Measurements from ENCODE around the gene PEX1.
"Not testable (repeated sequence)": the region's sequence is repeated elsewhere in the genome, so short reads cannot be mapped to it uniquely, and the experiment has no call there.

PEX1 gene

GRCh38 chr7:92475851-92476590 lies 52.3 kb downstream of the PEX1 start:
- not testable (repeated sequence) for H3K79me1 ChIP-seq (ENCODE audit: low read depth, low read length); H4K91ac ChIP-seq (ENCODE audit: low read depth, low read length, poor library complexity); H3K23ac ChIP-seq (ENCODE audit: low read depth, low read length, poor library complexity); H3K27me3 ChIP-seq (ENCODE audit: control insufficient read depth in 3 of 3, insufficient read depth in 3 of 3, low read depth in 1 of 3, low read length in 3 of 3); H3K18ac ChIP-seq (ENCODE audit: low read length); H4K8ac ChIP-seq (ENCODE audit: low read depth, low read length); H2BK5ac ChIP-seq (ENCODE audit: low read length); H3K4me2 ChIP-seq (ENCODE audit: insufficient read depth, low read length, poor library complexity, severe bottlenecking); H2BK12ac ChIP-seq (ENCODE audit: low read length); H3K4ac ChIP-seq (ENCODE audit: low read length); H2AFZ ChIP-seq (ENCODE audit: low read length); H3K36me3 ChIP-seq (replicated peaks in 1 of 2; ENCODE audit: control insufficient read depth in 2 of 2, insufficient read depth in 2 of 2, low read length in 2 of 2); H3K27ac ChIP-seq (replicated peaks; ENCODE audit: low read length); H2AK5ac ChIP-seq (ENCODE audit: low read depth, low read length); H2BK120ac ChIP-seq (ENCODE audit: low read depth, low read length); H3K4me3 ChIP-seq (ENCODE audit: low read length in 2 of 2); H3K9me3 ChIP-seq (replicated peaks in 1 of 2; ENCODE audit: control insufficient read depth in 2 of 2, insufficient read depth in 1 of 2, low read depth in 1 of 2, low read length in 2 of 2); H3K4me1 ChIP-seq (ENCODE audit: control insufficient read depth in 2 of 2, insufficient read depth in 1 of 2, low read depth in 1 of 2, low read length in 2 of 2); DNase-seq (ENCODE audit: low spot score); H3K9ac ChIP-seq (ENCODE audit: low read depth, low read length, poor library complexity); H3K14ac ChIP-seq (ENCODE audit: low read length); H2BK15ac ChIP-seq (ENCODE audit: low read length)
- WGBS, 2 donors (ENCODE audit: extremely low coverage in 2 of 2, insufficient read length in 2 of 2, insufficient replicate concordance in 1 of 2): no CpG with 5 or more reads among the region's 11 CpGs

DNA sequence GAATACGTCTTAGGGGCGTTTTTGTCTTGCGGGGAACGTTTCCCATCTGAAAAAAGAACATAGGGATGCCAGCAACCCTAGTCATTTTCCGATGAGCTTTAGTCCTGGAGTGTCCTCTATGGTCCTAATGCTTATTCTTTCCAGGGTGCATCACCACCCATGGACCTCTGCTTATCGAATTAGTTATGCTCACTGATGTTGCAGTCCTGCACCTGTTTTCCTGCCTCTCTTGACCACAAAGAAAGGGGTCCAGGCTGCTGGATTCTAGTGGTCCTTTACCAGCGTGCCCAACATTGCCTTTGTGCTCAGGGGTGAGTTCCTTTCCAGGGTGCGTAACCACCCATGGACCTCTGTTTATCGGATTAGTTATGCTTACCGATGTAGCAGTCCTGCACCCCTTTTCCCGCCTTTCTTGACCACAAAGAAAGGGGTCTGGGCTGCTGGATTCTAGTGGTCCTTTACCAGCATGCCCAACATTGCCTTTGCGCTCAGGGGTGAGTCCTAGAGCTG lies 53.0 kb downstream of the PEX1 start:
- not testable (repeated sequence) for H3K4me1 ChIP-seq (ENCODE audit: control insufficient read depth in 2 of 2, insufficient read depth in 1 of 2, low read depth in 1 of 2, low read length in 2 of 2); H3K23ac ChIP-seq (ENCODE audit: low read depth, low read length, poor library complexity); H3K27me3 ChIP-seq (ENCODE audit: control insufficient read depth in 3 of 3, insufficient read depth in 3 of 3, low read depth in 1 of 3, low read length in 3 of 3); H3K4me2 ChIP-seq (ENCODE audit: insufficient read depth, low read length, poor library complexity, severe bottlenecking); H2BK5ac ChIP-seq (ENCODE audit: low read length); H3K14ac ChIP-seq (ENCODE audit: low read length); H2BK12ac ChIP-seq (ENCODE audit: low read length); H3K36me3 ChIP-seq (replicated peaks in 1 of 2; ENCODE audit: control insufficient read depth in 2 of 2, insufficient read depth in 2 of 2, low read length in 2 of 2); H2AK5ac ChIP-seq (ENCODE audit: low read depth, low read length); H2BK120ac ChIP-seq (ENCODE audit: low read depth, low read length); H3K9me3 ChIP-seq (replicated peaks in 1 of 2; ENCODE audit: control insufficient read depth in 2 of 2, insufficient read depth in 1 of 2, low read depth in 1 of 2, low read length in 2 of 2); H3K18ac ChIP-seq (ENCODE audit: low read length); H4K8ac ChIP-seq (ENCODE audit: low read depth, low read length); H4K91ac ChIP-seq (ENCODE audit: low read depth, low read length, poor library complexity); H3K79me1 ChIP-seq (ENCODE audit: low read depth, low read length); H3K4ac ChIP-seq (ENCODE audit: low read length); H3K9ac ChIP-seq (ENCODE audit: low read depth, low read length, poor library complexity); H2BK15ac ChIP-seq (ENCODE audit: low read length); DNase-seq (ENCODE audit: low spot score); H3K4me3 ChIP-seq (ENCODE audit: low read length in 2 of 2); H3K27ac ChIP-seq (replicated peaks; ENCODE audit: low read length); H2AFZ ChIP-seq (ENCODE audit: low read length)
- WGBS, 2 donors (ENCODE audit: extremely low coverage in 2 of 2, insufficient read length in 2 of 2, insufficient replicate concordance in 1 of 2): no CpG with 5 or more reads among the region's 12 CpGs

DNA sequence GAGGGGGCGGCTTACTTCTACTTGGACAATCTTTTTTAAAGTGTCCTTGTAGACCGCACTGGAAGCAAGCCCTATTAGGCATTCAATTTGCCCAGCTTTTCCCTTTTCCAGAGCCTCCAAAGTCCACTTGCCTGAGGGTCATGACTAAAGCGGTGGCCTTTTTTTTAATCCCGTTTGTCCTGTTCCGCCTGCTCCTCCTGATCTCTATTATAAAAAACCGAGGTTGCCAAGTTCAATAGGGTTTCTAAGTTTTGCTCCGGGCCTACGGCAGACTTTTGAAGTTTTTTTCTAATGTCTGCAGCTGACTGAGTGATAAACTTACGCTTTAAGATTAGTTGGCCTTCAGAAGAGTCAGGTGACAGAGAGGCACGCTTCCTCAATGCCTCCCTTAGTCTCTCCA lies 54.3 kb downstream of the PEX1 start:
- H3K79me1 ChIP-seq (ENCODE audit: low read depth, low read length); H3K4me2 ChIP-seq (ENCODE audit: insufficient read depth, low read length, poor library complexity, severe bottlenecking); H3K27ac ChIP-seq (replicated peaks; ENCODE audit: low read length); H3K23ac ChIP-seq (ENCODE audit: low read depth, low read length, poor library complexity); H2BK12ac ChIP-seq (ENCODE audit: low read length); H3K36me3 ChIP-seq (replicated peaks in 1 of 2; ENCODE audit: control insufficient read depth in 2 of 2, insufficient read depth in 2 of 2, low read length in 2 of 2); H2BK5ac ChIP-seq (ENCODE audit: low read length); H3K27me3 ChIP-seq (ENCODE audit: control insufficient read depth in 3 of 3, insufficient read depth in 3 of 3, low read depth in 1 of 3, low read length in 3 of 3); H3K9me3 ChIP-seq (replicated peaks in 1 of 2; ENCODE audit: control insufficient read depth in 2 of 2, insufficient read depth in 1 of 2, low read depth in 1 of 2, low read length in 2 of 2); H3K9ac ChIP-seq (ENCODE audit: low read depth, low read length, poor library complexity); H3K4me3 ChIP-seq (ENCODE audit: low read length in 2 of 2); H4K91ac ChIP-seq (ENCODE audit: low read depth, low read length, poor library complexity); H4K8ac ChIP-seq (ENCODE audit: low read depth, low read length); H3K14ac ChIP-seq (ENCODE audit: low read length); H2BK120ac ChIP-seq (ENCODE audit: low read depth, low read length); H3K4ac ChIP-seq (ENCODE audit: low read length); H2AFZ ChIP-seq (ENCODE audit: low read length); H3K4me1 ChIP-seq (ENCODE audit: control insufficient read depth in 2 of 2, insufficient read depth in 1 of 2, low read depth in 1 of 2, low read length in 2 of 2); H2AK5ac ChIP-seq (ENCODE audit: low read depth, low read length); H3K18ac ChIP-seq (ENCODE audit: low read length); DNase-seq (ENCODE audit: low spot score); H2BK15ac ChIP-seq (ENCODE audit: low read length): not testable (repeated sequence)
- WGBS, 2 donors (ENCODE audit: extremely low coverage in 2 of 2, insufficient read length in 2 of 2, insufficient replicate concordance in 1 of 2): no CpG with 5 or more reads among the region's 10 CpGs

DNA sequence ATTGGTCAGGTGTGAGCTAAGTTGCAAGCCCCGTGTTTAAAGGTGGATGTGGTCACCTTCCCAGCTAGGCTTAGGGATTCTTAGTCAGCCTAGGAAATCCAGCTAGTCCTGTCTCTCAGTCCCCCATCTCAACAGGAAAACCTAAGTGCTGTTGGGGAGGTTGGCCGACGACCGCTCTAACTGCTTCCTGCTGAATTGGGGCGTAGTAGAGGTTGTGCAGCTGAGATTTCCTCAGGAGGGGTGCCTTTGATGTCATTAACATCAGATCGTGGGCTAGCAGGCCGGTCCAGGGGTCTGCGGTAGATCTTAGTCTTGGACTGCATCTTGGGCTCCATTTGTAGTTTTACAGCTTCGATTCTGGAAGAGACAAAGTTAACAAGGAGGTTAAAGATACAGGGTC lies 59.7 kb downstream of the PEX1 start:
- not testable (repeated sequence) for H3K4me1 ChIP-seq (ENCODE audit: control insufficient read depth in 2 of 2, insufficient read depth in 1 of 2, low read depth in 1 of 2, low read length in 2 of 2); H2BK12ac ChIP-seq (ENCODE audit: low read length)

More for the DNA sequence above, 59.7 kb downstream of the PEX1 start:
- not testable (repeated sequence) for H3K27ac ChIP-seq (replicated peaks; ENCODE audit: low read length); H3K36me3 ChIP-seq (replicated peaks in 1 of 2; ENCODE audit: control insufficient read depth in 2 of 2, insufficient read depth in 2 of 2, low read length in 2 of 2); H3K27me3 ChIP-seq (ENCODE audit: control insufficient read depth in 3 of 3, insufficient read depth in 3 of 3, low read depth in 1 of 3, low read length in 3 of 3); H2BK5ac ChIP-seq (ENCODE audit: low read length); H3K18ac ChIP-seq (ENCODE audit: low read length); H3K4me3 ChIP-seq (ENCODE audit: low read length in 2 of 2); H3K4ac ChIP-seq (ENCODE audit: low read length); H3K79me1 ChIP-seq (ENCODE audit: low read depth, low read length); H2AFZ ChIP-seq (ENCODE audit: low read length); H2BK120ac ChIP-seq (ENCODE audit: low read depth, low read length); H4K91ac ChIP-seq (ENCODE audit: low read depth, low read length, poor library complexity); H2AK5ac ChIP-seq (ENCODE audit: low read depth, low read length); H3K9me3 ChIP-seq (replicated peaks in 1 of 2; ENCODE audit: control insufficient read depth in 2 of 2, insufficient read depth in 1 of 2, low read depth in 1 of 2, low read length in 2 of 2); H3K4me2 ChIP-seq (ENCODE audit: insufficient read depth, low read length, poor library complexity, severe bottlenecking); H3K14ac ChIP-seq (ENCODE audit: low read length); DNase-seq (ENCODE audit: low spot score); H3K23ac ChIP-seq (ENCODE audit: low read depth, low read length, poor library complexity); H4K8ac ChIP-seq (ENCODE audit: low read depth, low read length); H2BK15ac ChIP-seq (ENCODE audit: low read length); H3K9ac ChIP-seq (ENCODE audit: low read depth, low read length, poor library complexity)
- no CpG with 5 or more reads among the region's 9 CpGs for WGBS, 2 donors (ENCODE audit: extremely low coverage in 2 of 2, insufficient read length in 2 of 2, insufficient replicate concordance in 1 of 2)

Measured in neuronal stem cell (in vitro differentiated cells).